Astrocyte of the hippocampus (primary cell): ENCODE results near the gene ZFP36L2.

Source experiments
- DNase-seq: peaks from one replicate; pipeline ENCODE4 v3.0.0; 2011; ENCODE audit warnings: low read depth, low spot score

Gene ZFP36L2

DNA sequence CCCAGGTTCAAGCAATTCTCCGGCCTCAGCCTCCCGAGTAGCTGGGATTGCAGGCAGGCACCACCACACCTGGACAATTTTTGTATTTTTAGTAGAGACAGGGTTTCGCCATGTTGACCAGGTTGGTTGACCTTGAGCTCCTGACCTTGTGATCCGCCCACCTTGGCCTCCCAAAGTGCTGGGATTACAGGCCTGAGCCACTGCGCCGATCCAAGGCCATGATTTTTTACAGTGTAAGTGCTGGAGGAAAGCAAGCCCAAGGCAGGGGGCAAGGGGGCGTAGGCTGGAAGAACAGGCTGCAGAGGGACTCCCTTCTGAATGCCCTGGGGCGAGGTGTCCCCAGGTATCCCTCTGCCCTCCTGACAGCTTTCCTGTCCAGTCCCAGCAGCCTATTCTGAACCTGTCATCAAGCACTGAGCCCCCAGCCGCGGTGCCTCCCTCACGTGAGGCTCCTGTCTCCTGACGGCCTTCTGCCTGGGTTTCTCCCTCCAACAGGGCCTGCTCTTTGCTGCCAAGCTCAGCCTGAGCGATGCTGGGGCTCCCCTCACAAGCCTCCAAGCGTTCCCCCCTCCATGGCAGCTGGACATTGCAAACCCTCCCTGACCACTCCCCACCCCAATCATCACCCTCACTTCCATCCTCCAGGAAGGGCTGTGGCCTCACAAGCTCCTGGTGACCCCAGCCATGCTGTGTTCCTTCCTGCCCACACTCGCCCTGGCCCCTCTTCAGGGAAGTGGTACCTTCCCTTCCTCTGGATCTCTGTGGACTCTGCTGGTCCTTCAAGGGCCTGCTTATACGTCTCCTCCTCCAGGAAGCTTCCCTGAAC lies 37.6 kb downstream of the ZFP36L2 start:
- DNase-seq, result no peak

GRCh38 chr2:43186679-43187374 lies 39.6 kb downstream of the ZFP36L2 start:
- DNase-seq, result no peak

DNA sequence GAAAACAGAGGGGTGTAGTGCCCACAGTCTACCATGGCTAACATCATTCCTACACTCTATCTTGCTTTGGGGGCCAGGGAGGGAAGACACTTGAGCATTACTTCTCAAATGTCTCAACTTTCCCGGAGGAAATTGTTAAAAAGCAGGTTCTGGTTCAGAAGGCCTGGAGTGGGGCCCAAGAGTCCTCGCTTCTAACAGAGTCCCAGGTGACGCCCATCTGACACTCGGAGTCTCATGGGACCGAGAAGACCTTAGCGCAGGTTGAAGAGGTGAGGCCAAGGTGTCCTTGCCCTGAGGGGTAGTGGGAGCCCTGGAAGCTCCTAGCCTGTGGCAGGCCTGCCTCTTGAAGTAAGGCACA lies 40.1 kb downstream of the ZFP36L2 start:
- no peak for DNase-seq

DNA sequence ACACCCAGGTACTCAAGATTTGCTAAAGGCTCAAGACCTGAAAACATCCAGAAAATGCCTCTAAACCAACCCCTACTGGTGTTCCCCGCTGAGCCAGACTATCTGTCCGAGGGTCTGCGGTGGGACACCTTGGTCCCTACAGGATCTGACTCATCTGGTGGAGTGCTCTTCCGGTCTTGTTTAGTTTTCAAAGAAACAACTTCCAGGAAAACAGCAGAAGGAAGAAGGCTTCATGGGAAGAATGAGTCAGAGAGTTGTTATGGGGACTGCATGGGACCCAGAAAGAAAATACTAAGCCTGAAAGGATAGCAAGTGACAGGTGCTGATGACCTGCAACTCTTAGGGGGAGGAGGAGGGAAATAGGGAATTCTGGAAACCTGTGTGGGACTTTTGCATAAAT lies 41.3 kb downstream of the ZFP36L2 start:
- DNase-seq, result no peak

- peak; percentile 70 for DNase-seq
Observed at GRCh38 chr2:43184339-43184895, 42.0 kb downstream of the ZFP36L2 start.

DNA sequence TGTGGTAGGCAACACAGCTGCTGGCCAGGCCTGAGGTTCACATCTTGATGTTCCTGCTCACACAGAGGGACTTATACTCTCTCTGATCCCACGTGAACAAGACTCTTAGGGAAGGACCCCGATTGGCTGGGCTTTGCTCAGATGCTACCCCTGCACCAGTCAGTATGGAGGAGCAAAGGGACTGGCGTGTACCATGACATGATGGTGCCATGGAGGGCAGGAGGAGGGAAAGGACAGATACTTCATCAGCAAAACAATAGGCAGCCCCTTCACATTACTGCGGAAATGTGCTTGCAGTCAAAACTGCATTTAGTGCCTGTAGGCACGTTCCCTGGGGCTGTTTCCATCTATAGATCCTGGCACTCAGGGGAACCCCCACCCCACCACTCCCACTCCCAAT lies 42.7 kb downstream of the ZFP36L2 start:
- no peak for DNase-seq

GRCh38 chr2:43180897-43181296 lies 45.5 kb downstream of the ZFP36L2 start:
- no peak for DNase-seq

DNA sequence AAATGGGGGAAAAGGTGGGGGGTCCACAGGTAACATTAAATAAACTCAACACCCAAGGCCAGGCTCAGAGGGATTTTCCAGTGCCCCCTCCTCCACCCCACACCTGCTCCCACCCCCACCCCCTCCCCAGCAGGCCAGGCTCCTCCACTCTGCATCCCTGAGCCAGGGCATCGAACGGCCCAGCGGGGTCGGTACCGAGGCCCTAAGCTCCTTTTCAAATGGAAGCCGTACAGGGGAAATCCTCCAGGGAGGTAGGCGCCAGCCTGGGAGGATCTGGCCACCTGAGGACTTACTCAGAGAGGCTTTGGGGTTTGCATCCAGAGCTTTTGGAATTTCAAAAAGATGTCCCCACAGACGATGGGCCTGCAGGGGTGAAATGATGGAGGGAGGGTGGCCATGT lies 46.5 kb downstream of the ZFP36L2 start:
- DNase-seq, result no peak

- peak; percentile 92 for DNase-seq
Observed at GRCh38 chr2:43178602-43179542, 47.5 kb downstream of the ZFP36L2 start.

DNA sequence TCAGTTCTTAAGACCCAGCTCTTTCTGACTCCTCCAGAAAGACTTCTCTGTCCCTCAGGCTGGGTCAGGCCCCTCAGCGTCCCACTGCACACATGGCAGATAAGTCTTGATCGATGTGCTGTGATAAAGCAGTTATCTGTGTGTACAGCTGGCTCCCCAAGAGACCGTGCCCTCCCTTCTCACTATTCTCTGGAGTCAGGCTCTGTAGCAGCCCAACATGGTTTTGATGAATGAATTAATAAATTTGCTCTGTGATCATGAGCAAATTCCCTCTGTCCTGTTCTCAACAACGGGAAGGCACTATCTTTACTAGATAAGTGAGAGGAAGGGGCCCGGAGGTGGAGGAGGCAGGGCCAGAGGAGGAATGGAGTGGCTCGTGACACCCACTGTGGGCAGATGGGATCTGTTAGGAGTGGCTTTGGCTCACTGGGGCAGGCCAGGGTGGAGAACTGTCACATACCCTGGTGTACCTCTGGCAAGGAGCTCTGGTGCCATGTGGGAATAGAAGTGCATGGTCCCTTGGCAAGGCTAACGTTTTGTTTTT lies 48.3 kb downstream of the ZFP36L2 start:
- DNase-seq, result no peak

- DNase-seq, result no peak
Observed at GRCh38 chr2:43176449-43176848, 50.0 kb downstream of the ZFP36L2 start.

GRCh38 chr2:43175876-43176275 lies 50.5 kb downstream of the ZFP36L2 start:
- DNase-seq, result no peak

GRCh38 chr2:43175020-43175441 lies 51.4 kb downstream of the ZFP36L2 start:
- DNase-seq, result peak; percentile 62

DNA sequence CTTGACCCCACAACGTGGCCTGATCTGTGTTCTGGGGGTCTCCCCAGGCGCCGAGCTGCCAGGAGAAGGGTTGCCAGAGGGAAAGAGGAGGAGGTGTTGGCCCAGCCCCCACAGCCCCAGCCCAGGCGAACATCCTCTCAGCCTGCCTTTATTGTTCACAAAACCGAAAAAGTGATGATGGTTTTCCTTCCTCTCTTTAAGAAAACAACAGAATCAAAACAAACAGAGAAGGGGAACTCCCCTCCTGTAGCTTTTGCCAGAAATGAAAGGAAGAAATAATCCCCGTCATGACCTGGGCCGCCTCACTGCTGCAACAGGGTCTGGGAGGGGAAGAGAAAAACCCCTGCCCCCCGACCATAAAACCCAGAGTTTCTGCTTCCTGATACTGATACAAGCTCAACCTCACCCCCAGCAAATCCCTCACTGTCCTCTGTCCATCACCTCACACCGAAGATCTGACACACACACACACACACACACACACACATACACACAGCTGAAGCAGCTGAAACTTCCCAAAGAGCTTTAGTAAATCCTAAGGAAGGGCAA lies 52.0 kb downstream of the ZFP36L2 start:
- DNase-seq, result no peak
